ENCODE data around the gene TATDN2.

GRCh38 chr3:10312391-10312790 lies 64.1 kb downstream of the TATDN2 start:
- no peak for TF ChIP-seq POLR2A (IDR thresholded peaks at IDR 0.05; ENCODE audit: low read length)
- no peak for TF ChIP-seq GATA1 (IDR thresholded peaks at IDR 0.05; ENCODE audit: low read depth, low read length)
